Measurements from ENCODE around the gene B3GAT2. TPM values are rescaled to one million over a fixed set of nuclear protein-coding genes. Genes with fewer than 3 reads are reported as not detected.
A peak's percentile ranks its signal among the peaks of the same experiment; 100 is the strongest.

The B3GAT2 gene, protein sequence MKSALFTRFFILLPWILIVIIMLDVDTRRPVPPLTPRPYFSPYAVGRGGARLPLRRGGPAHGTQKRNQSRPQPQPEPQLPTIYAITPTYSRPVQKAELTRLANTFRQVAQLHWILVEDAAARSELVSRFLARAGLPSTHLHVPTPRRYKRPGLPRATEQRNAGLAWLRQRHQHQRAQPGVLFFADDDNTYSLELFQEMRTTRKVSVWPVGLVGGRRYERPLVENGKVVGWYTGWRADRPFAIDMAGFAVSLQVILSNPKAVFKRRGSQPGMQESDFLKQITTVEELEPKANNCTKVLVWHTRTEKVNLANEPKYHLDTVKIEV
- total RNA-seq (0.12 and 0.17 TPM in 2 replicates), polyA plus RNA-seq (0.82 and 0.88 TPM in 2 replicates)

GRCh38 chr6:70956451-70957283, at the start of gene B3GAT2:
TSS of gene B3GAT2 (minus strand) at chr6:70957060. CDS start at chr6:70956429, 631 bp downstream.
- no peaks in the 10 kb centered on the region for H3K79me2 ChIP-seq
- no peaks in the 10 kb centered on the region for H3K9me2 ChIP-seq (replicated peaks; ENCODE audit: insufficient read depth)
- H3K4me1 ChIP-seq (ENCODE audit: insufficient read depth), result peaks cover 8% of the 10 kb centered on the region
- no peaks in the 10 kb centered on the region for H3K36me3 ChIP-seq (replicated peaks; ENCODE audit: insufficient read depth, low read depth)
- peaks cover 87% of the 10 kb centered on the region for H3K27me3 ChIP-seq
- 1% methylated on average over 70 of the region's 83 CpGs for WGBS (ENCODE audit: low lambda C conversion rate, missing lambda C conversion rate)
- H4K20me1 ChIP-seq (ENCODE audit: insufficient read depth, poor library complexity, severe bottlenecking), result no peaks in the 10 kb centered on the region
- peak within 1 kb of the TSS; percentile 100 for H3K4me2 ChIP-seq
- no peaks in the 10 kb centered on the region for H3K9me3 ChIP-seq (ENCODE audit: low read depth)
- DNase-seq (ENCODE audit: low spot score), result peak; percentile 47
- H3K27ac ChIP-seq, result no peak within 1 kb of the TSS
- peak within 1 kb of the TSS; percentile 76 for H2AFZ ChIP-seq
- H3K4me3 ChIP-seq, result peak within 1 kb of the TSS; percentile 77
- TF ChIP-seq EZH2phosphoT487 (IDR thresholded peaks at IDR 0.05; ENCODE audit: low read depth, severe bottlenecking, unreplicated experiment) (no peak), EZH2 (IDR thresholded peaks at IDR 0.05; ENCODE audit: borderline replicate concordance) (no peak)
- TF ChIP-seq, protein P1, sequence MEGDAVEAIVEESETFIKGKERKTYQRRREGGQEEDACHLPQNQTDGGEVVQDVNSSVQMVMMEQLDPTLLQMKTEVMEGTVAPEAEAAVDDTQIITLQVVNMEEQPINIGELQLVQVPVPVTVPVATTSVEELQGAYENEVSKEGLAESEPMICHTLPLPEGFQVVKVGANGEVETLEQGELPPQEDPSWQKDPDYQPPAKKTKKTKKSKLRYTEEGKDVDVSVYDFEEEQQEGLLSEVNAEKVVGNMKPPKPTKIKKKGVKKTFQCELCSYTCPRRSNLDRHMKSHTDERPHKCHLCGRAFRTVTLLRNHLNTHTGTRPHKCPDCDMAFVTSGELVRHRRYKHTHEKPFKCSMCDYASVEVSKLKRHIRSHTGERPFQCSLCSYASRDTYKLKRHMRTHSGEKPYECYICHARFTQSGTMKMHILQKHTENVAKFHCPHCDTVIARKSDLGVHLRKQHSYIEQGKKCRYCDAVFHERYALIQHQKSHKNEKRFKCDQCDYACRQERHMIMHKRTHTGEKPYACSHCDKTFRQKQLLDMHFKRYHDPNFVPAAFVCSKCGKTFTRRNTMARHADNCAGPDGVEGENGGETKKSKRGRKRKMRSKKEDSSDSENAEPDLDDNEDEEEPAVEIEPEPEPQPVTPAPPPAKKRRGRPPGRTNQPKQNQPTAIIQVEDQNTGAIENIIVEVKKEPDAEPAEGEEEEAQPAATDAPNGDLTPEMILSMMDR (IDR thresholded peaks at IDR 0.05; ENCODE audit: poor library complexity), result no peak

- Histone ChIP-seq H3K9me2 (replicated peaks; ENCODE audit: insufficient read depth) (no peaks in the 10 kb centered on the region), H3K27ac (no peak overlapping the region), H3K27me3 (no peaks in the 10 kb centered on the region), H3K79me2 (no peaks in the 10 kb centered on the region), H3K4me1 (ENCODE audit: insufficient read depth) (no peaks in the 10 kb centered on the region), H3K36me3 (replicated peaks; ENCODE audit: insufficient read depth, low read depth) (no peaks in the 10 kb centered on the region), H4K20me1 (ENCODE audit: insufficient read depth, poor library complexity, severe bottlenecking) (no peaks in the 10 kb centered on the region), H2AFZ (no peak overlapping the region), H3K9me3 (ENCODE audit: low read depth) (no peaks in the 10 kb centered on the region), H3K4me3 (no peak overlapping the region), H3K4me2 (no peak overlapping the region)
- TF ChIP-seq, protein P1 (IDR thresholded peaks at IDR 0.05; ENCODE audit: poor library complexity), result no peak
- TF ChIP-seq EZH2 (IDR thresholded peaks at IDR 0.05; ENCODE audit: borderline replicate concordance), result no peak
- TF ChIP-seq EZH2phosphoT487 (IDR thresholded peaks at IDR 0.05; ENCODE audit: low read depth, severe bottlenecking, unreplicated experiment), result no peak
- no peak for DNase-seq (ENCODE audit: low spot score)
- WGBS (ENCODE audit: low lambda C conversion rate, missing lambda C conversion rate), result 39% methylated on average over 4 of the region's 4 CpGs
These were observed 41.3 kb upstream of the B3GAT2 start for GRCh38 chr6:70998148-70998547.

- WGBS (ENCODE audit: low lambda C conversion rate, missing lambda C conversion rate), result 72% methylated on average over 3 of the region's 3 CpGs
- no peak for DNase-seq (ENCODE audit: low spot score)
- H3K27me3 ChIP-seq, result no peaks in the 10 kb centered on the region
- no peaks in the 10 kb centered on the region for H3K9me3 ChIP-seq (ENCODE audit: low read depth)
- no peak overlapping the region for H3K4me2 ChIP-seq
- TF ChIP-seq EZH2 (IDR thresholded peaks at IDR 0.05; ENCODE audit: borderline replicate concordance) (no peak), EZH2phosphoT487 (IDR thresholded peaks at IDR 0.05; ENCODE audit: low read depth, severe bottlenecking, unreplicated experiment) (no peak)
- TF ChIP-seq, protein P1 (IDR thresholded peaks at IDR 0.05; ENCODE audit: poor library complexity), result no peak
- no peaks in the 10 kb centered on the region for H3K4me1 ChIP-seq (ENCODE audit: insufficient read depth)
- no peak overlapping the region for H2AFZ ChIP-seq
- H3K36me3 ChIP-seq (replicated peaks; ENCODE audit: insufficient read depth, low read depth), result no peaks in the 10 kb centered on the region
- no peaks in the 10 kb centered on the region for H4K20me1 ChIP-seq (ENCODE audit: insufficient read depth, poor library complexity, severe bottlenecking)
- H3K79me2 ChIP-seq, result no peaks in the 10 kb centered on the region
- H3K9me2 ChIP-seq (replicated peaks; ENCODE audit: insufficient read depth), result no peaks in the 10 kb centered on the region
- no peak overlapping the region for H3K4me3 ChIP-seq
- no peak overlapping the region for H3K27ac ChIP-seq
These were observed 40.5 kb upstream of the B3GAT2 start for GRCh38 chr6:70997379-70997778.

All from hepatocyte (in vitro differentiated cells).